H9 (cell line): ENCODE measurements around the gene KLRD1. TPM values are rescaled to one million over a fixed set of nuclear protein-coding genes. Genes with fewer than 3 reads are reported as not detected.

Source experiments
- total RNA-seq: library from RNA; stranded (reverse); gene quantifications from 2 replicates; pipeline ENCODE4 v1.2.1, GENCODE V29; 2021

Gene KLRD1
- total RNA-seq, 1 experiment from 2014 or later, result not detected

Other genes with a start within 250 kb of the KLRD1 start
- not detected in 2 replicates for gene CLEC1A, start 208.9 kb upstream of the KLRD1 start, total RNA-seq
- not detected in 2 replicates for gene CLEC7A, start 177.7 kb upstream of the KLRD1 start, total RNA-seq
- not detected in 2 replicates for gene OLR1, start 135.7 kb upstream of the KLRD1 start, total RNA-seq
- not detected in 2 replicates for gene TMEM52B, start 128.8 kb upstream of the KLRD1 start, total RNA-seq
- gene GABARAPL1, start 95.0 kb upstream of the KLRD1 start, total RNA-seq, result 53.4 and 55.6 TPM in 2 replicates
- not detected in 2 replicates for gene KLRK1, start 82.2 kb downstream of the KLRD1 start, total RNA-seq
- gene KLRC4, start 101.9 kb downstream of the KLRD1 start, total RNA-seq, result not detected in 2 replicates
- gene KLRC3, start 112.7 kb downstream of the KLRD1 start, total RNA-seq, result not detected in 2 replicates
- not detected in 2 replicates for gene KLRC2, start 128.1 kb downstream of the KLRD1 start, total RNA-seq
- gene KLRC1, start 145.5 kb downstream of the KLRD1 start, total RNA-seq, result not detected in 2 replicates
- gene EIF2S3B, start 198.0 kb downstream of the KLRD1 start, total RNA-seq, result 2.1 and 2.2 TPM in 2 replicates